Neuron (in vitro differentiated cells): Measurements from ENCODE around the gene PON3.

Source experiments
- H2AFZ ChIP-seq: one replicate; pipeline ENCODE4 v1.6.1; 2013; ENCODE audit warnings: low read depth, mild to moderate bottlenecking, inconsistent platforms, low read length, moderate library complexity
- H3K27me3 ChIP-seq: one replicate; pipeline ENCODE4 v1.6.1; 2013; ENCODE audit warnings: low read length; ENCODE audit not compliant: insufficient read depth
- H3K36me3 ChIP-seq: one replicate; pipeline ENCODE4 v1.6.1; 2013; ENCODE audit warnings: low read length; ENCODE audit not compliant: insufficient read depth
- H3K4me1 ChIP-seq: one replicate; pipeline ENCODE4 v1.6.1; 2013; ENCODE audit warnings: low read length; ENCODE audit not compliant: insufficient read depth
- H3K4me3 ChIP-seq: 2 replicates; pipeline ENCODE4 v1.5.1; 2013; ENCODE audit warnings: mild to moderate bottlenecking, low read length, moderate library complexity
- H3K9me3 ChIP-seq: one replicate; pipeline ENCODE4 v1.6.1; 2013; ENCODE audit warnings: low read length

PON3 gene

DNA sequence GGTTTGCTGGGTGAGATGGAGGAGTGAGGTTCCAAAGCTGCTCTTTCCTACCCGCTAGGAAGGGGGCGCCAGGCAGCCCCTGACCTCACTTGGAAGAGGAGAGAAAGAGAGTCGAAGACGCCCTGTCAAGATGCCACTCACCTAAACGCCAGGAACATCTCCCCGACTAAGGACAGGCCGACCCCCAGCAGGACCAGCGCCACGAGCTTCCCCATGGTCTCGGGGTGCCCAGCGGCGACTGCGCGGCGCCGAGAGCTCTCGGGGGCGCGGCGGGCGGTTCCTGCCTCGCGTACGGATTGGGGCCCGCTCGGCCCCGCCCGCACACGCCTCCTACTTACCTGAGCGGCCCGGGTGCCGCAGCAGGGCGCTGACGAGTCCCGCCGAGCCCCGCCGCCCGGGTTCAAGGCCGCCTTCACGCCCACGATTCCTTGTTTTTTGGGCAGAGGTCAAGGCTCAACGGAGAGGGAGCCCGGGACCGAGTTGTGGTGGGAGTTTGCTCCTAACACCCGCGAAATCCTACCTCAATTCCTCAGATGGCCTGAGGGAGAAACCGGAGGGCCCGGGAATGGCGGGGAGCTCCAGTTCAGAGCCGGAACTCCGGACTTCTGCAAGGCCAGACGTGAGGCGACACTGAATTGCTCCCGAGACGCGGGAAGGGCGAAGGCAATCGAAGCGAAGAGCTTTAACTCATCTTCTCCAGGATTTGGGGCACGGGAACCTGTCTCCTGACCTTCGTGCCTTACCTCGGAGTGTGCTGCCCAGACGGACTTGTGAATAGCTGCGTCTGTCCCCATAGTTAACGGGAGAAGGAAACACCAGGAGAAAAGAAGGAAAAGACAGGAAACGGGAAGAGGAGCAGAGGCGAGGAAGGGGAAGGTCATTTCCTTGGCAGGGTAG is at the start of gene PON3:
Gene PON3, minus strand, starts transcription at position 240 of the 897 bp plus-strand sequence. Its CDS starts 25 bp downstream, at position 215.
- Histone ChIP-seq H2AFZ (no peak within 1 kb of the TSS), H3K4me1 (no peaks in the 10 kb centered on the region), H3K27me3 (no peaks in the 10 kb centered on the region), H3K36me3 (no peaks in the 10 kb centered on the region), H3K4me3 (no peak within 1 kb of the TSS), H3K9me3 (no peaks in the 10 kb centered on the region)

DNA sequence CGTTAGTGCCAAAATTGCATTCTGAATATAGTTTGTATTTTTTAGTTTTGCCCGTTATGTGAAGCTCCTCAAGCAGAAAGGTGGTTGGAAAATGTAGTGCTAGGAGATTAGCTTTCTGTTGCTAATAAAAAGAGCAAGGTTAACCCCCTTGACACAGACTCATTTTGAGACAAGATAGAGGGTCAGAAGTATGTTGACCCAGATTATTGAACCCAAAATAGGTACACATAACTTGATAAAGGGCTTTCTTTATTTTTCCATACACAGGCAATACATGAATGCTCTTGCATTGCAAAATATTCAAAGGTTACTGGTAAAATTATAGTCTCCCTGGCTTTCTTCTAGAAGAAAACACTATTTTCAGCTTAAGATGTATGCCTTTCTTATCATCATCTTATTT is 48.6 kb upstream of the PON3 start:
- H3K27me3 ChIP-seq = no peaks in the 10 kb centered on the region
- peaks cover 9% of the 10 kb centered on the region for H3K4me1 ChIP-seq
- H3K9me3 ChIP-seq = no peaks in the 10 kb centered on the region
- H3K36me3 ChIP-seq = no peaks in the 10 kb centered on the region
- H3K4me3 ChIP-seq = no peak overlapping the region
- H2AFZ ChIP-seq = no peak overlapping the region

DNA sequence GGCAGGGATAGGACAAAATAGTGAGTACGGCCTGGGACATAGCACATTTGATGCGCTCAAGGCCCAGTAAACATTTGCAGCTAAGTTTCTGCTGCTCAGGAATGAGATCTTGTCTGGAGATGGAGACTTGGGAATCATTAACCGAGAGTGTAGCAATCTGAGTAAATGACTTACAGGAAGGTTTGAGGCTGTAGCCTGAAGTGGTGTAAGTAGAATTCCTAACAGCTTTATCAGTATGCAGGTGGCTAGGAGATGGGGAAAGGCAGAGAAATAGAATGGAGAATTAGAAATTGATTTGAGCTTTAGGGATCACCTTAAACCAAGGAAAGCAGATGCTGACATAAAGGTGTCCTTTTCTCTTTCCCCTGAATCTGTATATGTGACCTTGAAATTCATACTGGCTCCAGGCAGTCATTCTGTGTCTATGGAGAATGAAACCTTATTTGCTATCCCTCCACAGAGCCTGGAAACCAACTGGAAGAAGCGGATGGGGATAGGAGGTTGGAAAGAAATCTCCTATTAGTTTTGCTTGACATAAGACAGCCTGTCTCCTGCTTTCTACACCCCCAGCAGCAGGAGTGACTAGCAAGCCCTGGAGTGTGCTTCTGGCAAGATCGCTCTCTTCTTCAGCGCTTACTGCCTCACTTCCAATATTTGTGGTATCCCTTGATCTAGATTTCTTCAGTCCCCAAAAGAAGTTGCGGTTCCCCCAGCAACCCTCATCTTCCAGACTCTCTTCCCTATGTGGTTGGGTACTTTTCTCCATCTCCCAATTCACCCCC is 45.1 kb upstream of the PON3 start:
- no peaks in the 10 kb centered on the region for H3K27me3 ChIP-seq
- H3K4me3 ChIP-seq = no peak overlapping the region
- H3K9me3 ChIP-seq = no peaks in the 10 kb centered on the region
- peaks cover 9% of the 10 kb centered on the region for H3K4me1 ChIP-seq
- H2AFZ ChIP-seq = no peak overlapping the region
- H3K36me3 ChIP-seq = no peaks in the 10 kb centered on the region

DNA sequence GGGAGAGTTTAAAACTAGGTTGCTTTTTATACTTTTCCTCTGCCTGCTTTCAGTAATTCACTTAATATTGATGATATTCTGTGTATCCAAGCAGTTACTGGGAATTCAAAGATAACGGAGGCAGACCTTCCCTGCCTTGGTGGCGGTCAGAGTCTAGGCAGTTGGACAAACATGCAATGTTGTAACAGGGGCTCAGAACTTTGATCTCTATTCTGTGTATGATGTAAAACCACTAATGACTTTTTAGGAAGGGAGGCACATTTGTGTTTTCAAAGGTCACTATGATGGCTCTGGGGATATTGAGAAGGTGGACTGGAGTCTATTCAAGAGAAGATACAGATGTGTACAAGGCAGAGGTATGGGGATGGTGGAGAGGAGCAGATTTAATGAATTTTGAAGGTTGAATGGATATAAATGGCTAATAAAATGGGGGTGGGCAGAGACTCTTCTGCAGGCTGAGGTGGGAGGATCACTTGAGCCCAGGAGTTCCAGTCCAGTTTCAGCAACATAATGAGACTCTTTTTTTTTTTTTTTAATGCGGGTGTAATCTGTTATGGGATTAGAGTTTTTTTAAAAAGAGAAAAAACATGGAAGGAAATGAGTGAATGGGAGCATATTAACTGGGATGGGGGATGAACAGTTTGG is 44.3 kb upstream of the PON3 start:
- no peaks in the 10 kb centered on the region for H3K9me3 ChIP-seq
- no peak overlapping the region for H2AFZ ChIP-seq
- H3K4me1 ChIP-seq = peaks cover 15% of the 10 kb centered on the region
- no peak overlapping the region for H3K4me3 ChIP-seq
- H3K27me3 ChIP-seq = no peaks in the 10 kb centered on the region
- no peaks in the 10 kb centered on the region for H3K36me3 ChIP-seq

DNA sequence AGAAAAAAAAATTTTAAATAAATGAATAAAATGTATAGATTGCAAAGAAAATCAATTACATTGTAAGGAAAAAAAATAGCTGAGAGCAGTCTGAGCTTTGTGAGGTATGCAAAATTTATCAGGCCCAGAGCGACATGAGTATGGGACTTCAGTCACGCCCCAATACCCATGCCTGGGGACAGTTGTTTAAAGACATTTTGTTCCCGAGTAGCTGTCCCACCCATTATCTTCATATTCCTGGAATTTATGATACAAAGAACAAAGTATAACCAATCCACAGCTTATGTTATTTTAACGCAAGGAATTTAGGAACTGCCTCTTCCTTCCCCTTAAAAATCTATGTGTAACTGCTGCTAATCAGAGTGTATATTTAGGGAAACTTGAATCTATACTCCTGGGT is 40.2 kb upstream of the PON3 start:
- peaks cover 4% of the 10 kb centered on the region for H3K9me3 ChIP-seq
- H3K27me3 ChIP-seq = no peaks in the 10 kb centered on the region
- no peak overlapping the region for H3K4me3 ChIP-seq
- H2AFZ ChIP-seq = no peak overlapping the region
- peaks cover 18% of the 10 kb centered on the region for H3K4me1 ChIP-seq
- H3K36me3 ChIP-seq = peaks cover 21% of the 10 kb centered on the region

DNA sequence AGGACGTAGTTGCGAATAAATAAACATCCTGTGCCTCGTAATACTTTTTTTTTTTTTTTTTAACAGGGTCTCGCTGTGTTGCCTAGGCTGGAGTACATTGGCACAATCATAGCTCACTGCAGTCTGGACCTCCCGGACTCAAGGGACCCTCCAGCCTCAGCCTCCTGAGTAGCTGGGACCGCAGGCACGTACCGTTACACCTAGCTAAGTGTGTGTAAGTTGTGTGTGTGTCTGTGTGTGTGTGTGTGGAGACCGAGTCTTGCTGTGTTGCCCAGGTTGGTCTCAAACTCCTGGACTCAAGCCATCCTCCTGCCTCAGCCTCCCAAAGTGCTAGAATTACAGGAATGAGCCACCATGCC is 39.2 kb upstream of the PON3 start:
- peaks cover 26% of the 10 kb centered on the region for H3K36me3 ChIP-seq
- peak overlapping the region; percentile 66 for H3K4me3 ChIP-seq
- peak overlapping the region; percentile 96 for H2AFZ ChIP-seq

DNA sequence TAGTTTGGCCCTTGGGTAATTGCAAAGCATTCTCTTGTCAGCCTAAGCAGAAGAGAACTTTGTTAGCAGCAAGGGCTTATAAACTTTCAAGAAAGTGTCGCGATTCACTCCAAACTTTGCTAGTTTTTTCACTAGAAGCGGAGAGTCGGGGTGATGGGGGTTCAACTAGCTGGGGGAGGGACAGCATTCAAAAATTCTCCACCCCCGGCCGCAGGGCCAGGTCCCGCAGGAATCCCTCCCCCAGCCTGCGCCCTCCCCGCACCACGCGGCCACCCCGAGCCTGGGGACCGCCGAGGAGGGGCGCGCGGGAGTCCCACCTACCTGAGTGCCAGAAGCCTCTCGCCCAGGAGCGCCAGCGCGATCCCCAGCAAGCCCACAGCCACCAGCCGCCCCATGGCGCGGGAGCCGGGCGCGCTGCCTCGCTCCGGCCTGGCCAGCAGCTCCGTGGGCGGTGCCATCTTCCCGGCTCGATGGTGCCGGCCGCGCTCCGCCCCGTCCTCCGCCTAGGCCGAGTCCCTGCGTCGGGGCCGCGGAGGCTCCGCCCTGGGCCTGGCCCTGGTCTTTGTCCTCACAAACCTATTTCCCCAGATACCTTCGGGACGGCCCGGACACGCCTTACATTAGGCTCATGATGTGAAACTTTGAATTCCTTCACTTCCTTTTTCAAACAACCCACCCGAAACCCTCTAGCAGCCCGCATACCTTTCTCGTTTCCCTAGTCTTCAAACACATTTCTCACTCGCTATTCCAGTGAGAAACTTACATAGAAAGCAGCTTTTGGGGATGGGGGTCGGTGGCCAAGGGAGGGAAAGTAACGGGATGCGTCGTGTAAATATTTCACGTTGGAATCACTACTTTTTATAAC is 38.6 kb upstream of the PON3 start, which contains the start of gene PON2:
Gene PON2, minus strand, starts transcription at position 472 of the 865 bp plus-strand sequence. Its CDS starts 77 bp downstream, at position 395.
- H3K36me3 ChIP-seq = peaks cover 26% of the 10 kb centered on the region
- H3K9me3 ChIP-seq = peaks cover 4% of the 10 kb centered on the region
- H3K27me3 ChIP-seq = no peaks in the 10 kb centered on the region
- peak within 1 kb of the TSS; percentile 66 for H3K4me3 ChIP-seq
- H3K4me1 ChIP-seq = peaks cover 18% of the 10 kb centered on the region
- peak within 1 kb of the TSS; percentile 96 for H2AFZ ChIP-seq

More for the DNA sequence above, 39.2 kb upstream of the PON3 start:
- peaks cover 18% of the 10 kb centered on the region for H3K4me1 ChIP-seq
- H3K27me3 ChIP-seq = no peaks in the 10 kb centered on the region
- peaks cover 4% of the 10 kb centered on the region for H3K9me3 ChIP-seq

DNA sequence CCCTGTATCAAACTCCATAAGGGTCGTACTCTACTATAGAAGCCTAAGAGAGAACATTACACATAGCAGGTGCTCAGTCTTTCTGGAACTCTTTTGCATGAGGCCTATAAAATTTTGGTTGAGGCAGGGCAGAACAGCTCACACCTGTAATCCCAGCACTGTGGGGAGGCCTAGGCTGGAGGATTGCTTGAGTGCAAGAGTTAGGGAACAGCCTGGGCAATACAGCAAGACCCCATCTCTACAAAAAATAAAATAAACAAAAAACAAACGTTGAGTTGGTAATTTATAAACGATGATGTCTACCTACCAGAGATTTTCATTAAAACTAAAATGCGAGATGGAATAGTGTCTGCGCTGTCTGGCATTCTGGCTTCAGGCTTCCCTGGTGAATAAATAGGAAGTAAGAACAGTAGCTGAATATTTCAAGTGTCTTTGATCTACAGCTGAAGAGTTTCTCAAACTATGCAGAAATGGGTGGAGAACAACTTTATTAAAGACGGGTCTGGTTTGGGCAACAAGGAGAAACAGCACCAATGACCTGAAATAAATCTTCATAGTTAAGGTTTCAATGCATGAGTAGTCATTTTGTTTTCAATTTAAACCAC is 37.9 kb upstream of the PON3 start:
- peaks cover 6% of the 10 kb centered on the region for H3K9me3 ChIP-seq
- H3K36me3 ChIP-seq = peaks cover 32% of the 10 kb centered on the region
- H3K27me3 ChIP-seq = no peaks in the 10 kb centered on the region
- peak overlapping the region; percentile 66 for H3K4me3 ChIP-seq
- H3K4me1 ChIP-seq = peaks cover 18% of the 10 kb centered on the region
- H2AFZ ChIP-seq = peak overlapping the region; percentile 96

DNA sequence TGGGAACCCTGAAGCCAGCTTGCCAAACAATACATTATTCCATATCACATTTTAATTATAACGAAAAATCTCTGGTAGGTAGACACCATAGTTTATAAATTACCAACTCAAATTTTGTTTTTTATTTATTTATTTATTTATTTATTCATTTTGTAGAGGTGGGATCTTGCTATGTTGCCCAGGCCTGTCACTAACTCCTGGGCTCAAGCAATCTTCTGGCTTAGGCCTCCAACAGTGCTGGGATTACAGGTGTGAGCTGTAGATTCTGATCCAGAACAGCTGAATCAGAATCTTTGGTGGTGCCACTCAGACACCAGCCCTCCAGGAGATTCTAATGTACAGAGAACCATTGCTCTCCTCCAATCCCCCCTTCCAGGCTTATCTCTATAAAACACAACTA is 37.0 kb upstream of the PON3 start:
- peaks cover 18% of the 10 kb centered on the region for H3K4me1 ChIP-seq
- no peak overlapping the region for H3K4me3 ChIP-seq
- no peaks in the 10 kb centered on the region for H3K27me3 ChIP-seq
- no peak overlapping the region for H2AFZ ChIP-seq
- peaks cover 35% of the 10 kb centered on the region for H3K36me3 ChIP-seq
- H3K9me3 ChIP-seq = peaks cover 6% of the 10 kb centered on the region

DNA sequence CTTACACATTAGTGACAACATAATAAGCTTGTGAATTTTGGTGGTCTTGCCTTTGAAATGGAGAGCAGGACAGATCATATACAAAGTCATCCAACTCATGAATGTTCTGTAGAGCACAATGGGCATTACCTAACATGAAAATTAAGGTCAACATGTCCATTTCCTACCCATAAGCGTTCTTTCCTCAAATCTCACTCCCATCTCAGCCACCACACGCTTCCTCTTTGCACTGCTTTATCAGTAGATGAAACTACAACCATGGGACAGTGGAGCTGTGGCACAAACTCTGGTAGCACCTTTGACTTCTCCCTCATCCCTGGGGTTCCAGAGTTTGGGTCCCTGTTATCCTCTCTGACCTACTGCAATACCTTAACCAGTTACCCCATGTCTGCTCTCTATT is 36.4 kb upstream of the PON3 start:
- H3K4me1 ChIP-seq = peaks cover 21% of the 10 kb centered on the region
- no peak overlapping the region for H2AFZ ChIP-seq
- peaks cover 6% of the 10 kb centered on the region for H3K9me3 ChIP-seq
- H3K27me3 ChIP-seq = no peaks in the 10 kb centered on the region
- H3K36me3 ChIP-seq = peaks cover 38% of the 10 kb centered on the region
- H3K4me3 ChIP-seq = no peak overlapping the region

DNA sequence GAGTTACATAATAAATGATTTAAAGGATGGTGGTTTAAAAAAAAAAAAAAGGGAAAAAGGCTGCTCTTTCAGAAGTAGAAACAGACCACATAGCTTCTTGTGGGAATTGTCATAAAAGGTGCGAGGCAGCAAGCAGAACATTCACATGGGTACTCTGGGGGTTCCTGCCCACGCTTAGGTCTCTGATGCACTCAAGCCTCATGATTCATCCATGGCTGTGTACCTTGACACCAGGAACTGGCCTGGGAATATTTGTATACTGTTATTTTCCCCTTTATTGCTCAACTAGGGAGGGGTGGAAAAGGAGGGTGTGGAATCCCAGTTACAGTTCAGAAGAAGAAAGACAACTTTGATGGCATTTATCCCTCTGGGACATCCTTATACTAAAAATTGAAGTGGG is 34.7 kb upstream of the PON3 start:
- Histone ChIP-seq H3K36me3 (peaks cover 48% of the 10 kb centered on the region), H3K4me1 (peaks cover 18% of the 10 kb centered on the region), H3K4me3 (no peak overlapping the region)

More for the DNA sequence above, 34.7 kb upstream of the PON3 start:
- no peaks in the 10 kb centered on the region for H3K27me3 ChIP-seq
- H3K9me3 ChIP-seq = peaks cover 6% of the 10 kb centered on the region
- no peak overlapping the region for H2AFZ ChIP-seq
